ENCODE results near the gene RGPD4.

Gene RGPD4

DNA sequence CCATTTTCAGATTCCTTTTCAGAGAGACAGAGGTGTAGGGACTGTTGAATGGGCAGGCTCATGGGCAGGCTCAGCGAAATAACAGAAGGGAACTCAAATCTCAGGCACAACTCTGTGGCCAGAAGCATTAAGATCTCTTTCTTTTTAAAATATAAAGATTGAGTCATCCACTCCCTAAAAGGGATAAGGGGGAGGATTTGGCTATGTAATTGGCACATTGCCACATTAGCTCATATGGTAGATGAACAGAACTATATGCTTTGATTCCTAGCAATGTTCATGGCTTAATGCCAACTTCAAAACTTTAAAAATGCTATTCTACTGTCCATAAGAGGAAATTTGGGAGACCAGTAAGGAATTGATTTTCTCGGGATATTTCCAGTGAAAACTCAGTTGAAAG is 105.8 kb downstream of the RGPD4 start:
- DNase-seq: no peak

- no peak for DNase-seq
Measured at GRCh38 chr2:107932979-107933378, 106.3 kb downstream of the RGPD4 start.

DNA sequence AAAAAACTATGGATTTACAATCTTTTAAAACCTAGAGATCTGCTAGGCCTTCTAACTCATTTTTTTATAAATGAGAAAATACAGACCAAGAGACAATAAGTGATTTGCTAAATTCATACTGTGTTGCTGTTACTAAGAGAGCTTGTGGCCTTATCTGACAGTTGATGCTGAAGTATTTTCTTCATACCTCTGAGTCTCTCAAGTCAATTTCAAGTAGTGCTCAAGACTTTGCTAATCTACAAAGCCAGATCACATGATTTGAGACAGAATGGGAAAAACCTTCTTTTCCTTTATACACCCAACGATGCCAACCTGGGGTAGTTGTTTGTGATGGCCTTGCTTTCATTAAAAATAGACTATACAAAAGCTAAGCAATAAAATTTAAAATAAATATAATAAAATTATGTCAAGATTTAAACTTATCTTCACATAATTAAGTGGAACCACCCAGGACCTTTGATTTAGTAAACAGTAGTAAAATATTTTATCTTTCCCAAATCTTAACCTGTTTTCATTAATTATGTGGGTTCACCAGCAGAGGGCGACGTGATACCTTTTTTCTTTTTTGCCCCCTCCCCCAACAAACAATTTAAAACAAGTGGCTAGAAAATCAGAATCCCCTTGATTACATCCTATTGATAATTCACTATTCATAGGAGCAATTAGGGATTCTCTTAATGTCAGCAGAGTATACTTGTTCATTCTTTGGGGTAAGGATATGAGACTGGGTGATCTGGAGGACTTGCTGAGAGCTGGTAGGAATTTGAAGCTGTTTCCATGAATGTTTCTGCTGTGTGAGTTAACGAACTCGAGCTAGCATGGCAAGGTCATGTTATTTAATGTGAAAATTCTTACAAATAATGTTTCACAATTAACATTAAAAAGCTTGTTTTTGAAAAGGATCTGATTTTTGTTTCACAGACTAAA is 110.0 kb downstream of the RGPD4 start:
- no peak for DNase-seq
